Right lobe of liver (tissue), 6 donors: ENCODE results near the gene RAB13. TPM values are rescaled to one million over a fixed set of nuclear protein-coding genes. Genes with fewer than 3 reads are reported as not detected.
A peak's percentile ranks its signal among the peaks of the same experiment; 100 is the strongest.

ENCODE experiments used
- ATAC-seq, 4 donors: fragments of 200-7000 bp; cut with Tn5 transposase; one replicate each; pipeline ENCODE4 v1.9.1; 2020; ENCODE audit warnings: mild to moderate bottlenecking in 4 of 4, moderate library complexity in 4 of 4
- DNase-seq, 3 donors: peaks; one replicate each; pipeline ENCODE4 v3.0.0-alpha.2; 2020
- H3K27ac ChIP-seq, 3 donors: fragments of 200-600 bp; one replicate each; pipeline ENCODE4 v1.8.0; 2022
- H3K27me3 ChIP-seq, 2 donors: fragments of 200-600 bp; one replicate each; pipeline ENCODE4 v1.8.0; 2022
- H3K36me3 ChIP-seq, 4 donors: fragments of 200-600 bp; sonication (generic) in 1 of 4; one replicate each; pipeline versions ENCODE4 v1.5.1 to v1.8.0; 2017 to 2022; ENCODE audit warnings: control low read depth in 1 of 4
- H3K4me1 ChIP-seq, 4 donors: fragments of 200-600 bp; sonication (generic) in 1 of 4; one replicate each; pipeline versions ENCODE4 v1.5.1 to v1.8.0; 2017 to 2022; ENCODE audit warnings: control low read depth in 1 of 4
- H3K4me3 ChIP-seq, 3 donors: fragments of 200-600 bp; one replicate each; pipeline ENCODE4 v1.8.0; 2022
- H3K9me3 ChIP-seq, 4 donors: fragments of 200-600 bp; sonication (generic) in 1 of 4; one replicate each; pipeline versions ENCODE4 v1.5.1 to v1.8.0; 2017 to 2022; ENCODE audit warnings: control low read depth in 1 of 4
- CTCF ChIP-seq, 4 donors: fragments of 200-600 bp in 3 of 4; fragments of 450-650 bp in 1 of 4; IDR thresholded peaks; one replicate each; pipeline versions ENCODE4 v1.5.1 to v1.8.0; 2016 to 2022; ENCODE audit warnings: antibody characterized with exemption in 4 of 4, mild to moderate bottlenecking in 2 of 4
- POLR2A ChIP-seq: fragments of 450-650 bp; IDR thresholded peaks from one replicate; pipeline ENCODE4 v1.6.1; 2017; ENCODE audit warnings: antibody characterized with exemption, mild to moderate bottlenecking
- WGBS: methylation state at CpG from one replicate; pipeline ENCODE4 v1.1.6; 2018; ENCODE audit warnings: low coverage, low lambda C conversion rate; ENCODE audit not compliant: insufficient coverage; ENCODE audit errors: missing lambda C conversion rate; 5-methylcytosine and 5-hydroxymethylcytosine counted together
- intact Hi-C, 2 donors: fragments of 100-400 bp; cut with DNase I; formaldehyde crosslinking; loops; one replicate each; pipeline versions ENCODE4 v1.11.2 to v1.14.1; 2022
- total RNA-seq, 6 experiments: library from RNA; depleted of rRNA in 2 of 6; stranded (reverse); fragments of >200 nt in 2 of 6; fragmentation: NEBNext Ultra II Directional in 3 of 6; extraction: Animal tissue kit (Norgen Biotek cat#: 25700) in 3 of 6; gene quantifications; one replicate each; pipeline versions ENCODE4 v1.1.0 to v1.2.4, GENCODE V29; 2016 to 2023
- donor health status: DM: no; HTN: yes; CAD: no.
- donor health status: DM: no; HTN: no; CAD: no.
- donor health status: DM: no; HTN: no; CAD: no.
- donor health status: DM: no; HTN: yes; CAD: no.
- donor health status: DM: no; HTN: yes; CAD: no.

Gene RAB13
- total RNA-seq, 6 experiments from 2014 or later: 11.9 to 52.2 (median 47.9) TPM

GRCh38 chr1:153973071-153973470 lies 13.1 kb downstream of the RAB13 start:
- TF ChIP-seq CTCF (IDR thresholded peaks at IDR 0.05) (no peak), POLR2A (no peak)
- DNase-seq (no peak), ATAC-seq (no peak)
- Histone ChIP-seq H3K4me3 (no peak overlapping the region), H3K9me3 (no peaks in the 10 kb centered on the region), H3K27me3 (no peaks in the 10 kb centered on the region), H3K27ac (no peak overlapping the region), H3K36me3 (peaks cover 0 to 24% (median 13%) of the 10 kb centered on the region in 4 donors), H3K4me1 (peaks cover 0 to 14% (median 5%) of the 10 kb centered on the region in 4 donors)
- 93% methylated on average over 2 of the region's 3 CpGs for WGBS
- intact Hi-C loops: no loop called here

GRCh38 chr1:153970346-153970745 lies 15.8 kb downstream of the RAB13 start:
- DNase-seq: no peak
- WGBS: 80% methylated on average over 1 of the region's 2 CpGs
- no peaks in the 10 kb centered on the region for H3K27me3 ChIP-seq

GRCh38 chr1:153968972-153969371 lies 17.2 kb downstream of the RAB13 start:
- Histone ChIP-seq H3K9me3 (no peaks in the 10 kb centered on the region), H3K27me3 (no peaks in the 10 kb centered on the region), H3K4me3 (no peak overlapping the region), H3K4me1 (peaks cover 0 to 19% (median 7%) of the 10 kb centered on the region in 4 donors), H3K36me3 (peaks cover 0 to 6% (median 2%) of the 10 kb centered on the region in 4 donors), H3K27ac (no peak overlapping the region)
- intact Hi-C loops: no loop called here
- TF ChIP-seq CTCF (IDR thresholded peaks at IDR 0.05): no peak
- no peak for TF ChIP-seq POLR2A
- ATAC-seq (no peak), DNase-seq (no peak)
- no CpG with 5 or more reads among the region's 2 CpGs for whole genome bisulfite sequencing

More at GRCh38 chr1:153970346-153970745, 15.8 kb downstream of the RAB13 start:
- H3K4me1 ChIP-seq: peaks cover 0 to 11% (median 3%) of the 10 kb centered on the region in 4 donors
- TF ChIP-seq CTCF (IDR thresholded peaks at IDR 0.05) (no peak), POLR2A (no peak)
- no peaks in the 10 kb centered on the region for H3K9me3 ChIP-seq
- intact Hi-C loops: no loop called here
- no peak for ATAC-seq
- no peak overlapping the region for H3K27ac ChIP-seq
- no peak overlapping the region for H3K4me3 ChIP-seq
- peaks cover 0 to 18% (median 9%) of the 10 kb centered on the region in 4 donors for H3K36me3 ChIP-seq

DNA sequence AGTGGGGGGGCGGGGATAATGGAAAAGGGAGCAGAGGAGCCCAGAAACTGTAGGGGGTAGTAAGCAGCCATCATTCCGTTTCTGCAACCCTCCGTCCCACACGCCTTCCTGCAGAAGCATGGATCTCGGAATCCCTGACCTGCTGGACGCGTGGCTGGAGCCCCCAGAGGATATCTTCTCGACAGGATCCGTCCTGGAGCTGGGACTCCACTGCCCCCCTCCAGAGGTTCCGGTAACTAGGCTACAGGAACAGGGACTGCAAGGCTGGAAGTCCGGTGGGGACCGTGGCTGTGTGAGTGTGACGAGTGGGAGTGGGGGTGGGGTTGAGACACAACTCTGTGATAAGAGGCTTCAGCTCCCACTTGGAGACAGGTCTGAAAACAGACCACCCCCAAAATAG lies 17.7 kb downstream of the RAB13 start:
- Histone ChIP-seq H3K9me3 (no peaks in the 10 kb centered on the region), H3K4me1 (peaks cover 0 to 19% (median 7%) of the 10 kb centered on the region in 4 donors), H3K4me3 (peak overlapping the region in 2 of 3 donors; percentile 63 to 65), H3K27ac (peak overlapping the region in 1 of 3 donors; percentile 97), H3K36me3 (peaks cover 0 to under 1% (median 0%) of the 10 kb centered on the region in 4 donors), H3K27me3 (no peaks in the 10 kb centered on the region)
- 26% methylated on average over 10 of the region's 13 CpGs for WGBS
- no peak for DNase-seq
- intact Hi-C loops: no loop called here
- no peak for ATAC-seq
- no peak for TF ChIP-seq POLR2A

DNA sequence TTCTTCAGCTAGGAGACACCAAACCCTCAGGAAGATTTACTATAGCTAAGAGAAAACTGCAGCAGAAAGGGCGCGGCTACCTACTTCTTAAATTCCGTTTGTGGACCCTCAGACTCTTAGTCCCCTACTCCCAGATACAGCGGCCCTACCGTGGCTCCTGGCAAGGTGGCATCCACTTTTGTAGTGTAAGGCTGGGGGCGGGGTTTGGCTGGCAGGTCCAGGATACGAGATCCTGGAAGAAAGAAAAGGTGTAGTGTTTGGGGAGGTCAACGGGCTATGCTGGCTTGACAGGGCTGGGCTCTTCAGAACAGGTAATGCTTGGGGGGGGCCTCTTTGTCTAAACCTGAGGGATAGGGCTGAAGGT lies 18.2 kb downstream of the RAB13 start:
- DNase-seq (peak in 2 of 3 donors; percentile 60 to 72), ATAC-seq (no peak)
- peak overlapping the region; percentile 83 to 97 (median 91) for H3K27ac ChIP-seq
- intact Hi-C loops: no loop called here
- no peaks in the 10 kb centered on the region for H3K36me3 ChIP-seq
- no peaks in the 10 kb centered on the region for H3K9me3 ChIP-seq
- H3K4me3 ChIP-seq: peak overlapping the region; percentile 44 to 65 (median 63)
- peaks cover 0 to 19% (median 7%) of the 10 kb centered on the region in 4 donors for H3K4me1 ChIP-seq
- under 1% methylated on average over 8 of the region's 8 CpGs for WGBS
- no peak for TF ChIP-seq CTCF (IDR thresholded peaks at IDR 0.05)
- TF ChIP-seq POLR2A: no peak
- H3K27me3 ChIP-seq: no peaks in the 10 kb centered on the region
